H4 (cell line): ENCODE results near the gene EXOC4. TPM values are rescaled to one million over a fixed set of nuclear protein-coding genes. Genes with fewer than 3 reads are reported as not detected.

Experiments used
- DNase-seq: peaks from one replicate; pipeline ENCODE4 v3.0.0-alpha.2; 2015; ENCODE audit warnings: low spot score
- total RNA-seq: library from RNA; depleted of rRNA; stranded (reverse); fragments of >200 nt; shearing (Covaris generic); gene quantifications from 2 replicates; pipeline ENCODE4 v1.2.3, GENCODE V29; 2014

Gene EXOC4
- total RNA-seq, 1 experiment from 2014 or later = 54.3 TPM

DNA sequence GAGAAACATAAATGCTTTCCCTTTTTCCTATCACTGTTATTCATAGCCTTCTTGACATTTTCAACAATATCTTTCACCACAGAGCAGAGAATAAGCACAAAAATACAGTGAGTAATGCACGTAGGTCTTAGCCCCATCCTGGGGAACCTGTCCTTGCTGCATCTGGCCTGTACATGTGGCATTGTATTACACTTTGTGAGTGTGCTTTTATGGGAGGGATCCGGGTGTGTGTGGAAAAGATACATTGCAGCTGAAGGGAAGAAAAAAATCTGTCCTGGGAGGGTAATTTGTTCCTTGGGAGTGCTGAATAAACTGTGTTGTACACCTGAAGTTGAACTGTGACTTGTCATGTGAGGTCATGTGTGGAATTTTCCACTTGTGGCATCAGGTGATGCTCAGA is 451.6 kb downstream of the EXOC4 start:
- DNase-seq = no peak

DNA sequence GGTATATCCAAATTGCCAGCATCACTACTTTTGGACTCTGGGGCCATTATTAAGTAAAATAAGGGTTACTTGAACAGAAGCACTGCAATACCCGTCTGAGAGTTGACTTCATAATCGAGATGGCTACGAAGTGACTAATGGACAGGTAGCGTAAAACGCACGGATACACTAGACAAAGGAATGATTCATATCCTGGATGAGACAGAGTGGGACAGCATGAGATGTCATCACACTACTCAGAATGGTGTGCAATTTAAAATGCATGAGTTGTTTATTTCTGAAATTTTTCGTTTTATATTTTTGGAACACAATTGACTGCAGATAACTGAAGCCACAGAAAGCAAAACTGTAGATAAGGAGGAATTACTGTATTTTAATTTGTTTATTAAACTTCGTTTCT is 452.7 kb downstream of the EXOC4 start:
- peak; percentile 41 for DNase-seq

DNA sequence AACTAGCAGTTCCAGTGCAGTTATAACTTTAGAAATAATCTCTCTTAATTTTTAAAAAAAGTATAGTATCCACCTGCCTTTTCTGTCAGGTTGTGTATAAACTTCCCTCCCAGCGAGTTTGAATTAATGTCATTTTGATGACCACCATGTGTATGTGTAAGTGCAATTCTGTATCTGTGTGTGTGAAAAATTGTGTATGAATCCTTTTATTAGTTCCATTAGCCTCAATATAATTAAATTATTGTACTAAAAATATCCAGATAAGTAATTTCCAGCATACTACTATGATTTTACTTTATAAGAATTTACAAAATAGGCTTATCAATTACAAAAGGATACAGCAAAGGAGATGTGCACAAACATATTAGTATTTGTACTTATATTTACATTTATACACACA is 453.1 kb downstream of the EXOC4 start:
- DNase-seq = no peak

DNA sequence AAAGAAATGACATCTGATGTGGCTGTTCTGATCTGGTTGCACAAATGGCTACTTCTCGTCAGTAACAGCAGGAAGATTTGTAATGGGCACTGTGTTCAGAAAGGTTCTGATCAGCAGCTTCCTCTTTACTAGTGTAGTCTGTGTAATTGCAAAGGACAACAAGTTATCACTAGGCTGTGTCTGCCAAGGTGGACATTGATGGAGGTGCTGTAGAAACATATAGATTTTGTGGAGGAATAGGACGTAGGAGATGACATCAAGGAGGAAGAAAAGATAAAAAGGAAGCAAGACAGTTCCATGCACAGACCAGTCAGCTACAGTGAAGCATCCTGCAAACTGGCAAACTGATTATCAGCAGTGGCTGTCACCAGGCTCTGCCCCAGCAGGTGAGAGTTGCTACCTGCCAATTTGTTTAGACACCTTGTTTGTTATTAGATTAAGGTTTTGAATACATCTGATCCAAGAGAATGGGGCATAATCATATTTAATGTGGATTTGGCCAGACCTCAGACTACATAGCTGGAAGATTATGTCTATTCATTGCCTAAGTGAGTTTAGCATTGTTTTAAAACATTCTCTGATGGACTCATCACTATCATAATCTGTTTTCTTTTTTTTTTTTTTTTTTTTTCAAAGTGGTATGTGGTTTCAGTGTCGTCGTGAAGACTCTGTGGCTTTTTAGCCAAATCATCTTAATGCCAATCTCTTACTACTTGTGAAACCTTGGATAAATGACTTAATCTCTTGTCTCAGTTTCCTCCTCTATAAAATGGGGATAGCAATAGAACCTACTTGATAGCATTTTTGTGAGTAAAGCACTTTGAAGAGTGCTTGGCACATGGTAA is 456.4 kb downstream of the EXOC4 start:
- DNase-seq = no peak

DNA sequence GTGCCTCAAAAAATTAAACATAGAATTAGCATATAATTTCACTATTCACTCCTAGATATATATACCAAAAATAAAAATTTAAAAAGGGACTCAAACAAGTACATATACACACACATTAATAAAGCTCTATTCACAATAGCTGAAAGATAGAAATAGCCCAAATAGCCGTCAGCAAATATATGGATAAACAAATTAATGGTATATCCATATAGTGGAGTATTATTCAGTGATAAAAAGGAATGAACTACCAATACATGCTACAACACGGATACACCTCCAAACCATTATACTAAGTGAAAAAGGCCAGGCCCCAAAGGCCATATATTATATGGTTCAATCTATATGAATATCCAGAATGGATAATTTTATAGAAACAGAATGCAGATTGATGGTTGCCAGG is 459.7 kb downstream of the EXOC4 start:
- DNase-seq = no peak

DNA sequence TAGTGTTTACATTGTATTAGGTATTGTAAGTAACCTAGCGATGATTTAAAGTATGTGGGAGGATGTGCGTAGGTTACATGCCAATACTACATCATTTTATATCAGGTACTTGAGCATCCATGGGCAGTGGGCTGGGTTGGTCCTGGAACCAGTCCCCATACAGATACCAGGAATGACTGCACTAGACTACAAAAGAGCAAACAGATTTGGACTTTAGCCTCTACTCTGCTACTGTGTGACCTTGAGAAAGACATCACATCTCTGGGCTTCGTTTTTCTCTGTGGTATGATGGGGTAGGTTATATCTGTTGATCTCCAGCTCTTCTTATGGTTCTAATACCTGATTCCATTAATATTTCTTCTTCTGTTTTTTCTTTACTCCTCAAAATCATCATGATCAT is 461.8 kb downstream of the EXOC4 start:
- no peak for DNase-seq

DNA sequence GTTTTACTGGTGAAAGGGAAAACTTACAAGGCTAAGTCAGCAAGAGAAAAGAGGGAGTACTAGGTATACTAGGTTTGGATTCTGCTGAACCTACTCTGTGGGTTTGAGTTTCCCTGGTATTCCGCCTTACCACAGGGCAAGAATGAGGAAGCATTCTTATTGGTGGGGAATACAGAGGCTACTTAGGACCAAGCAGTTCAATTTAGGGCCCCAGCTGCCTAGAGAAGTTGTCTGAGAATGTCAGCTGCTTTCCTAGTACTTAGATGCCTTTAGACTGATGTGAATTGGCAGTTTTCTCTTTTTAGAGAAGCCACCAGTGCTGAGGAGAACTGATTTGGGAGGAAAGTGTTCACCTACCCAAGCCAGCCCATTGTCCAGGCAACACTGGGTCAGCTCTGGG is 465.3 kb downstream of the EXOC4 start:
- DNase-seq = no peak

DNA sequence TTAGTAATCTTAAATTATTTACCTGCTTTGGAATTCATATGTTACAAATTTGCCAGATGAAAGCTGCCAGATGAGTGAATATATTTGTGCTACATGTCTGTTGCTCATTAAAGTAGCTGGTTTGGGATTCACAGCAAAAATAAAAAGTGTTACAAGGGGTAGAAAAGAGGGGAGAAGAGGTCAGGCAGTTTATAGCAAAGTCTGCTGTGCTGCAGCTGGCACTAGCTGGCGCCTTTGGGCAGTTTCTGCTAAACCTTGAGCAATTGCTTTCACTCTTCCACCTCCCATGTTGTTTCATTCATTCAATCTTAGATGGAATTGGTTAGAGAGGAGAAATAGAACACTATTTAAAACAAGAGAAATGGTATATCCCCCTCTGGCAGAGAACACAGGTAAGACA is 470.2 kb downstream of the EXOC4 start:
- DNase-seq = no peak

DNA sequence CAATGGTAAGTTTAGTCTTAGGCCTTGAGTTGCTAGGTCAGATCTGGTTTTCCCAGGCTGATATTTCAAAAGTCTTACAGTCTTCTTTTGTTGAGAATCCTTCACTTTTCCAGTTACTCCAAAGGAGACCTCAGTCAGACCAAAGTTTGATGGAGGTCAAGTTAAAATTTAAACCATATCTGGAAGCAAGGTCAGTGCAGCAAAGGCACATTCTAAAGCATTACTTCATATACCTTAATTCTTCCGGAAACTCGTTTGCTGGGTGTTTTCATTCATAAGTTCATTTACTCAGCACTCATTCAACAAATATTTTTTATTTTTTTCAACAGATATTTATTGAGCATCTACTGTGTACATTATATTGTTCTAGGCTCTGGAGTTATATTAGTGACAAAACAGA is 471.3 kb downstream of the EXOC4 start:
- DNase-seq = no peak

DNA sequence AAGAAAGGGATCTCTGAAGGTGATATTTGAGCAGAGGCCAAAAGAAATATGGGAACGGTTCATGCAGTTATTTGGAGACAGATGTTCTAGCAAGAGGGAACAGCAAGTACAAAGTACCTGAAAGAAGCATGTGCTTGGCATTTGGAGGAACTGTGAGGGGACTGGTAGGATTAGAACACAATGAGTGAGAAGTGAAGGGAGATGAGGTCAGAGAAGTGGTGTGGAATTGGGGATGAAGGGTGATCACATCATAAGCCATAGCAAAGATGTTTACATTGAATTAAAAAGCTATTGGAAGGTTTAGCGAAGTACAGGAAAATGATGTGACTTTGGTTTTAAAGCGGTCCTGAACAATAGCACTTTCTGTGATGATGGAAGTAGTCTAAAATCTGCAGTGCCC is 471.8 kb downstream of the EXOC4 start:
- DNase-seq = no peak

DNA sequence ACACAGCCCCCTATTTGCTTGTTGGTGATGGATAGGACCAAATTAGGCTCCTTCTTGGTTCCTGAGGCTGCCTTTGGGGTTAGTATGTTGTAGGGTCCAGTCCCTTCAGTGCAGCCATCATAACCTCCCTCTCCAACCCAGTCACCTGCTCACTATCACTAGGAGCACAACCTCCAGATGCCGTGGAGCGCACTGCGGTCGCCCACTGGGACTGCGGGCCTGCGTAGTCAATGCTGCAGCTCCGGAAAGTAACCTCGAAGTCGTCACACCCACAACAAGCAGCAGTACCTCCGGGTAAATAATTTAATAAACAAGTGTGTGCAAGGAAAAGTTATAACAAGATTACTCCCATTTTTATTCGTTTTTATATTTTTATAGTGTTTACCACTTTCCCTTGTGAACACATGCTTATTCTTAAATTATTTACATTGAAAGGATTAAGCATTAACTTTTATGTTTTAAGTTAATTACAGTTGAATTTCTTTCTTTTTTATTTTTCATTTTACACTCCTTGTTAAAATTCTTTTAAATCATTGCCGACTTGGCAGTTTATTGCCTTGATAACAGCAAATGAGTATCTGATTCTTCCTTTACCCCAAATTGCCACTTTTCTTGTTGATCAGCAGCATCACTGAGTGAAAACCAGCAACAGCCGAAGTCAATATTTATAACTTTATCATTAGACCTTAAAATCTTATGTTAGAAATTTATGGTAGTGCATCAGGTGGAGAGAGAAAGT is 474.8 kb downstream of the EXOC4 start:
- no peak for DNase-seq

DNA sequence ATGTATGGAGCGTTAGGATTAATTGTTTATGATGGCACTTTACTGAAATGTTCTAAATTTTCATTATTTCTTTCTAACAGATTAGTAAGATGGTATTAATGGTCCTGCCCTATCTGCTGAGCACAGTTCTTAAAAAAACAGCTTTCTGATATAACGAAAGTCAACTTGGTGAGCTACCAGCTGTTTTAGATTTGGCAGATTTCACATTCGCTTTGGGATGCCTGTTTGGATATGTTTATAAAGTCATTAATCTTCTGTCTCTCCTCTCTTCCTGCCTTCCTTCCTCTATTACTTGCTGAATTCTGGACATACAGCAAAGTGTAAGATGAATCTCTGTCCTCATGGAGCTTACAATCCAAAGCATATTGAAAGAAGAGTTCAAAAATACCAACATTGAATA is 477.5 kb downstream of the EXOC4 start:
- no peak for DNase-seq

DNA sequence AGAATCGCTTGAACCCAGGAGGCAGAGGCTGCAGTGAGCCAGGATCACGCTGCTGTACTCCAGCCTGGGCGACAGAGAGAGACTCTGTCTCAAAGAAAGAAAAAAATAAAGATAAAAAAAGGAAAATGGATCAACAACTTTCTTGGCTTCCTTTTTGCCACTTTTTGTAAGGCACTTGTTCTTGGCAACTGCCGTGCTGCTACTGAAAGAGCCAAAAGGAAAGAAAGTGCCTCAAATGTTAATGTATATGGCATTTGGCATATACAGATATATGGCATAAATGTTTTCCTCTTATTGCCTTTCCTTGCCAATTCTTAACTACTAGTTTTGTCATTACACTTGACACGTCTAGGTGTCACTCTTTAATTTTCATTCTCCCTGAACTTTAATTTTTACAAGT is 480.5 kb downstream of the EXOC4 start:
- no peak for DNase-seq

DNA sequence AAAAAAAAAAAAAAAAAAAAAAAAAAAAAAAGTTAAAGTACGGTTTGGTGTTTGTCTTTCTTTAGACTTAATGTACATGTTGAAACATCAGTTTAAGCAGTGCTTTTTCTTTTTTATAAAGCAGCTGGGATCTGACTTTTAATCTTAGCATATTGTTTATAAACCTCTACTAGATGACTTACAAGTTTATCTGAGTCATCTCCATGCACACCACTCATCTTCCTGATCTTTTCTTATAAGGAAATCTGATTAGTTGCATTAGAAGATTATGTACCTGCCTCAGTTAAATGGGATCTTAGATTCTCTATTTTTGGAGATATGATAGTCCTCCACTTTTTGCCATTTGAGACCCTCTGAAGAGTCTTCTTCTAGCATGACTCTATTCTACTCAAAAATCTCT is 482.3 kb downstream of the EXOC4 start:
- no peak for DNase-seq

DNA sequence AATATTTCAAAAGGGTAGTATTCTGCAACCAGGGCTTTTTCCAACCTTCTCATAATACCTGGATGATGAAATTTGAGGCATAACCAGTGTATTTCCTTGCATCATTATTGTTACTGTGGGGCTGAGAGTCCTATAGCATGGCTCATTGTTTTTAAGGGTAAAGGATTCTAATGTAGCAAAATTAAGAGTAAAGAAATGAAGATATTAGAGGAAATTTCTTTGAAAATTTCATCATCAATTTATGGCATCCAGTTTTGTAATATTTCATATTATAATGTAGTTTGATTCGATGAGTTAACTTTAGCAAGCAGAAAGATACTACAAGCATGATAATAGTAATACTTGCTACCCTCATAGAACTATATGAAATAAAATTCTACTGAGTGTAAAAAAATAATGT is 486.9 kb downstream of the EXOC4 start:
- no peak for DNase-seq

DNA sequence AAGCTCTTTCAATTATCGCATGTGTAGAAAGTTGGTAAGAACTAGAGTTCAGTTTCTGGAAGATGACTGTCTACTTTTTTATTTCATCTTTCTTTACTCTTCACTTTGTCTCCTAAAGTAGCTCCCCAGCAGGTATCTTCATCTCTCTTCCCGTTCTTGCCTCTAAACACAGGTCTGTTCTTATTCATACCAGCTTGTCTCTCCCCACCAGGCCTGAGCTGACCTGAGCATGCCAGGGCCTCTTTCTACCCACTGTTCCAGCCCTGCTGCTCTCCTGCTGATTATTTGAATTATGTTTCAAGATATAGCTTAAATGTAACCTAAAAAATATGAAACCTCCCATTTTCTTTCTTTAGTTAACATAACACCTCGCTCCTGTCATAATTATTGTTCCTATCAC is 488.2 kb downstream of the EXOC4 start:
- DNase-seq = no peak

DNA sequence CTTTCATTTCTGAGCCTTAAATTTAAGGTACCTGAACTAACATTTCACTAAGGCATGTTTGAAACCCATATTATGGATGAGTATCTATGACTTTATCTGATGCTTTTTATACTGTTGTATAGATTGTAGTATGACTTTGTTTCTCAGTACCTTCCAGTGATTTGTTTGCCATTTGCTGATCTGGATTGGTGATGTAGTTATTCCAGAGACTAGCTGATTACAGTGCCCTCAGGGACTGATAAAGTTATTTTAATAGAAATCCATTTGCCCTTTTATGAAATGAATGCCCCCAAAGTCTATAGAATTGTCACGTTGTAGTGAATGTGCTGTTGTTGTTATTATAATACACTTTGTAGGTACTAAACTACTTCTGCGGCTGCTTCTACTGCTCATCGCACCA is 488.8 kb downstream of the EXOC4 start:
- DNase-seq = no peak

DNA sequence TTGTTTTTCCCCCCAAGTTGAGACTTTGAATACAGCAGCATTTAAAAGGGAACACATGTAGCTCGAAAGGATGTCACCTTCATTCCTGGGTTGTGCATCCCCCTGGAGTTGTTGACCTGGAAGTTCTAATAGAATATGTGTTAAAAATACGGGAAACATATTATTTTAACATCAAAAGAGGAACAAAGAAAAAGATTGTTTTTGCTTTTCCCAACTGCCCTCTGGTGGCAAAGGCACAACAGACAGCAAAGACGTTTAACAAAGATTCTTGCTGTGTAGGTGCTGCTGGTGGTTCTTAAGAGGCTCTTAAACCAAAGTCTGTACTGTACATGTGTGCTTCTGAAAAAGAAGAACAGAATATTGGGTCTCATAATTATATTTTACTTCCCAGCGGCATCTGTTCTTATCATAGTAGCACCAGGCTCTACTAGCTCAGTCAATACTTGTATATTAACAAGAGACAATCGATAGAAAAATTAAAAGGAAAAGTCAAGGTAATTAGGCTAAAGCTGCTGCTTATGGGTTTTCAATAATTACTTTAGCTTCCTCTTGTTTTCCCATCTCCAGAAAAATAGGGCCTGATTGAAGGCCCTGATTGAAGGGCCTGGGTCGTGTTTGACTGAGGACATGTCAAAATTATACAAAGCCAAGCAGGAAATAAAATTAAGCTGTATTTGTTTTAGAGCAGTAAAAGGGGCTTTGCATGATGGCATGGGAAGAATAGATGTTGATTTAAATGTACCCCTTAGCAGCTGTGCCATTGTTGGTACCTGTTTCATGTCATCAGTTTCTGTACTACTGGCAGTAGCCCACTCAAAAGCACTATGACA is 490.0 kb downstream of the EXOC4 start:
- DNase-seq = no peak

DNA sequence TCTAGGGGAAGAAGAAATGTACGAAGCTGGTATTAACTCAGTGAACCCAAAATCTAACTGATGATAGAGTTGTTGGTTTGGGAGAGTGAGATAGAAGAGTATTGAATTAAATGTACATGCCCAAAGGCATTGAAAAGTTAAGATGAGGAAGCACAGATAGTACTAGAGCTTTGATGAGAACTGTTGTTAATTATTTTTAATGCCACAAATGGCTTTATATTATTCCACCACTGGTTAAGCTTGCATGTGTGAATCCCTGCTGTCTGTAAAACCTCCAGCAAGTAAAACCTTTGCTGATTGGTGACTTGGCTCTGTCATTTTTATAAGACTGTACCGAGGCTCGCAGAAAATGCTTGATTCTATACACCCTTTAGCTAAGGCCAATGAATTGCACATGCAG is 491.6 kb downstream of the EXOC4 start:
- DNase-seq = no peak

DNA sequence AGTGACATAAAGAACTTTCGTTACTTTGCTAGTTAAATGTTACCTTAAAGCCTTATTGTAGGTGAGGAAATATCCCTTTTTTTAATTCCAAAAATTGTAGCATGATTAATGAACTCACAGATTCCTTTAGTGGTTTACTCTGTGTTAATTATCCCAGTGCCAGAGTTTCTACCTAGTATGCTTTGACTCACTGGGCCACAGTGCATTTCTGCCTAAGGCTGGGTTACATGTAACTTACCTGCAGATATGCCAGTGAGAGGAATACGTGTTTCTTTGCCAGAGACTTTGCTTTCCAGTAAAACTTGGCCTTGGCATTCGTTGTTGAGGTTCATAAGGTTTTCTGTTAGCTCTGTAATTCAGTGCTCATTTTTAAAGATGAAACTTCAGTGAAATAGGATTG is 493.4 kb downstream of the EXOC4 start:
- DNase-seq = no peak

DNA sequence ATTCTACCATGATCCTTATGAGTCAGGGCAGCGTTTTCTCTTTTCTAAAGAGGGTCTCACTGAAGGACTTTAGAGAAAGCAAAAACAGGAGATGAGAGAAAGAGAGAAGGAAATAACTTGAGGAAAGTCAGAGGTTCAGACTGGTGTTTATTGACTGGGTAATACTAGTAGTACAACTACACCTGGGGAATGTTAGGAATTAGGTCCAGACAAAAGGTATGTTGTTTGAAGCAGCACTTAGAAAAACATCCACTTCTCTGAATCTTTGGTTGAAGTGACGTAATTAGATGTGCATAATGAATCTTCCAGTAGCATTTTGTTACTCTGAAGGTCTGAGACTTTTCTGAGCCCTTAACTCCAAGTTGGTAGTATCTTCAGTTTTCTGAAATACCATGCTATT is 494.0 kb downstream of the EXOC4 start:
- no peak for DNase-seq
